ENCODE measurements around the gene SAMD11.

DNA sequence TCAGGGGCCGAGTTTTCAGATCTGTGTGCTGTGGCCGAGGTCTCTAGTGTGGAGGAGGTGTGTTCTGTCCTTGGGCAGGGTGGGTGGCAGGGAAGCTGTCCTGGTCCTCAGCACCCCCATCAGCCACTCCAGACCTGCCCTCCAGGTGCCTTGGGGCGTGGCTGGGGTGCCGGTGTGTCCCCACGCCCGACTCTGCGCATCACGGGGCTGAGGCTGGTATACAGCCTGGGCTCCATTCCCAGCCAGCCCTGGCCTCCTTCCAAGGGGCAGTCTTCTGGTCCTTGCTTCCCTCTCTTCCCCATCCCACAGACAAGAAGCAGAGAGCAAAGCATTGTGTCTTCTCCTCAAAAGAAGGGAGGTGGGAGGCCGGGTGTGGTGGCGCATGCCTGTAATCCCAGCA lies 4.0 kb downstream of the SAMD11 start:
- TF ChIP-seq, protein P1, sequence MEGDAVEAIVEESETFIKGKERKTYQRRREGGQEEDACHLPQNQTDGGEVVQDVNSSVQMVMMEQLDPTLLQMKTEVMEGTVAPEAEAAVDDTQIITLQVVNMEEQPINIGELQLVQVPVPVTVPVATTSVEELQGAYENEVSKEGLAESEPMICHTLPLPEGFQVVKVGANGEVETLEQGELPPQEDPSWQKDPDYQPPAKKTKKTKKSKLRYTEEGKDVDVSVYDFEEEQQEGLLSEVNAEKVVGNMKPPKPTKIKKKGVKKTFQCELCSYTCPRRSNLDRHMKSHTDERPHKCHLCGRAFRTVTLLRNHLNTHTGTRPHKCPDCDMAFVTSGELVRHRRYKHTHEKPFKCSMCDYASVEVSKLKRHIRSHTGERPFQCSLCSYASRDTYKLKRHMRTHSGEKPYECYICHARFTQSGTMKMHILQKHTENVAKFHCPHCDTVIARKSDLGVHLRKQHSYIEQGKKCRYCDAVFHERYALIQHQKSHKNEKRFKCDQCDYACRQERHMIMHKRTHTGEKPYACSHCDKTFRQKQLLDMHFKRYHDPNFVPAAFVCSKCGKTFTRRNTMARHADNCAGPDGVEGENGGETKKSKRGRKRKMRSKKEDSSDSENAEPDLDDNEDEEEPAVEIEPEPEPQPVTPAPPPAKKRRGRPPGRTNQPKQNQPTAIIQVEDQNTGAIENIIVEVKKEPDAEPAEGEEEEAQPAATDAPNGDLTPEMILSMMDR (conservative IDR thresholded peaks at IDR 0.05; ENCODE audit: low read length), result no peak
- no peak for TF ChIP-seq EZH2phosphoT487 (IDR thresholded peaks at IDR 0.05; ENCODE audit: borderline replicate concordance)
